DOHH2 (cell line): ENCODE measurements around the gene HIGD2A.
A peak's percentile ranks its signal among the peaks of the same experiment; 100 is the strongest.

Experiments used
- EZH2phosphoT487 ChIP-seq: fragments of 200-600 bp; sonication (generic); IDR thresholded peaks from 2 replicates; pipeline ENCODE4 v1.6.1; 2017; ENCODE audit warnings: borderline replicate concordance, mild to moderate bottlenecking, antibody characterized with exemption, low read length, moderate library complexity, mixed read lengths
- TF ChIP-seq, protein P1 (sequence below): fragments of 200-600 bp; sonication (generic); IDR thresholded peaks from one replicate; pipeline ENCODE4 v1.5.1; 2014; ENCODE audit warnings: antibody characterized with exemption, mild to moderate bottlenecking, low read depth, low read length; ENCODE audit not compliant: poor library complexity, severe bottlenecking

DNA sequence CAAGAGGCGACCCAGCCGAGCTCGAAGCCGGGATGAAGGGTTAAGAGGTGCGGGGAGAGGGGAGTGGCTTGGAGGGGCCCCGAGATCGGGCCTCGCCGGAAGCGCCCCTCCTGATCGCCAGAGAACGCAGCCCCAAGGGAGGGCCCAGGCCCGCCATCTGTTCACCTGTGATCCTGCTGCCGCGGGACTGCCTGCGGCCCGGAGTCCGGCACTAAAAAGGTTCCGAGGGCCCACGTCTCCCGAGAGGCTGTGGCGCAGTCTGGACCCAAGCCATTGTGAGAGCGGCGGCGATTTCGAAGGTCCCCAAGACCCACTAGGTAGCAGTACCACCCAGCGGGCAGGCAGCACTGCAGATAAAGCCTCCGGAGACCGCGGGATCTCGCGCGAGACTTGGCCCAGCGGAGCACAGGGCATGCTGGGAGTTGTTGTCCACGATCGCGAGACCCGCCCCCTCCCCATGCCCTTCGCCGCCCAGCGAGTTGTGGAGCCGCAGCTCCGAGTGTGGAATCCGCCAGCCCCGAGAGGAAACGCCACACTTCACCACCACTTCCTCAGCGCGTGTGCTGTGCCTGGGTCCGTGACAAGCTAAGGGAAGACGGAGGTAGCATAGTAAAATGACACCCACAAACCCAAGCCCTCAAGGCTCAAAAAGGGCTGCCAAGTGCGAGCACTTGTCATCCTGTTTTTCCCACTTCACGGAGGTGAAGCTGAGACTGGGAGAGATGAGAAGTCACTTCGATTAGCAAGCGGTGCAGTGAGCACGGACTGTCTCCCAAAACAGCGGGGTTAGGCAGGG is 26.9 kb upstream of the HIGD2A start, which contains the start of gene KIAA1191:
- TF ChIP-seq, protein P1, sequence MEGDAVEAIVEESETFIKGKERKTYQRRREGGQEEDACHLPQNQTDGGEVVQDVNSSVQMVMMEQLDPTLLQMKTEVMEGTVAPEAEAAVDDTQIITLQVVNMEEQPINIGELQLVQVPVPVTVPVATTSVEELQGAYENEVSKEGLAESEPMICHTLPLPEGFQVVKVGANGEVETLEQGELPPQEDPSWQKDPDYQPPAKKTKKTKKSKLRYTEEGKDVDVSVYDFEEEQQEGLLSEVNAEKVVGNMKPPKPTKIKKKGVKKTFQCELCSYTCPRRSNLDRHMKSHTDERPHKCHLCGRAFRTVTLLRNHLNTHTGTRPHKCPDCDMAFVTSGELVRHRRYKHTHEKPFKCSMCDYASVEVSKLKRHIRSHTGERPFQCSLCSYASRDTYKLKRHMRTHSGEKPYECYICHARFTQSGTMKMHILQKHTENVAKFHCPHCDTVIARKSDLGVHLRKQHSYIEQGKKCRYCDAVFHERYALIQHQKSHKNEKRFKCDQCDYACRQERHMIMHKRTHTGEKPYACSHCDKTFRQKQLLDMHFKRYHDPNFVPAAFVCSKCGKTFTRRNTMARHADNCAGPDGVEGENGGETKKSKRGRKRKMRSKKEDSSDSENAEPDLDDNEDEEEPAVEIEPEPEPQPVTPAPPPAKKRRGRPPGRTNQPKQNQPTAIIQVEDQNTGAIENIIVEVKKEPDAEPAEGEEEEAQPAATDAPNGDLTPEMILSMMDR = peak; percentile 32
- no peak for TF ChIP-seq EZH2phosphoT487
